Peyer's patch (tissue), 4 donors: ENCODE data around the gene LRP3.

Source experiments
- CTCF ChIP-seq, 6 experiments: fragments of 450-650 bp in 4 of 6; fragments of 200-600 bp in 2 of 6; sonication (generic) in 1 of 6; IDR thresholded peaks; one replicate each; pipeline ENCODE4 v1.5.1; 2017 to 2019; ENCODE audit warnings: antibody characterized with exemption in 6 of 6, mild to moderate bottlenecking in 3 of 6, moderate library complexity in 1 of 6
- POLR2A ChIP-seq, 2 donors: fragments of 450-650 bp; IDR thresholded peaks; one replicate each; pipeline ENCODE4 v1.5.1; 2017; ENCODE audit warnings: antibody characterized with exemption in 2 of 2, mild to moderate bottlenecking in 2 of 2, moderate library complexity in 2 of 2

DNA sequence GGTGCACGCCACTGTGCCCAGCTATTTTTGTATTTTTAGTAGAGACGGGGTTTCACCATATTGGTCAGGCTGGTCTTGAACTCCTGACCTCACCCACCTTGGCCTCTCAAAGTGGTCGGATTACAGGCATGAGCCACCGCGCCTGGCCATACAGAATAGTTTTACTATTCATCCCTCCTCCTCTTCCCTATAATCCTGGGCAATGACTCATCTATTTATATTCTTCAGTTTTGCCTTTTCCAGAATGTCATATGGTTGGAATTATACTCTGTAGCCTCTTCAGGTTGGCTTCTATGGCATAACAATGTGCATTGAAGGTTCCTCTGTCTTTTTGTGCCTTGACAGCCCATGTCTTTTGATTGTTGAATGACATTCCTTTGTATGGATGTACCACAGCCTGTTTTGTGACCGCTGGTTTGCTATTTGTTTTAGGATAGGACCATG is 22.2 kb upstream of the LRP3 start:
- no peak for TF ChIP-seq CTCF (IDR thresholded peaks at IDR 0.05)
- TF ChIP-seq POLR2A (IDR thresholded peaks at IDR 0.05): no peak
